ENCODE measurements around the gene SPINK14. TPM values are rescaled to one million over a fixed set of nuclear protein-coding genes. Genes with fewer than 3 reads are reported as not detected.

SPINK14 gene
- total RNA-seq, 4 donors from 2014 or later, result not detected

DNA sequence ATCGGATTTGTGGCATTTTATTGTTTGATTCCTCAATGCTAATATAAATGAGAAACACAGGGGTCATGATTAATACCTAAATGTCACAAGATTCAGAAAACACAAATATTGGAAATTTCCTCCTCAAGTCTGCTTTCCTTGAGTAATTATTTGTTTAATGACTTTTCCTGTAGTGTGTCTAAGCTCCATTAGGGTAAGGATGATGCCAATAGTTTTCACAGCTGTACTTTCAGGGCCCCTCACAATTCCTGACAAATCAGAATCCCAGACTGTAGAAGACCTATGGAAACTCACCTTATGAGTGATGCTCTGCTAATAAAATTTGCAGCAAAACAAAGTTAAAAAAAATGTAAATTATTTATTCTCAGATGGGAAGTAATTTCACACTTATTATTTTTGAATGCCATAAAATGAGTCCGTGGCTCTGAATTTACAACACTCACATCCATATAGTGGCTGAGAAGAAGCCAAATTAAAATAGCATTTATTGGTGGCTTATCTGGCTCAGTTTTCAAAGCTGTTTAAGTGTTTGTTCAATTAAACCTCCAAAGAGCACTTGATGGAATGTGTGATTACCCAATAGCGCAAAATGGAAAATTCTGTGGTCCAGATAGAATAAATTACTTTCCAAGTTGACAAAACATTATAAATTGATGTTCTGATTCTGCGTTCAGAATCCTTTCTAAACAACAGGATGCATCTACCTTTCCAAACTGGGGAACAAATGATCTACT is 1.6 kb upstream of the SPINK14 start:
- Histone ChIP-seq H3K4me1 (no peaks in the 10 kb centered on the region), H3K4me3 (no peak overlapping the region), H3K36me3 (no peaks in the 10 kb centered on the region), H3K27me3 (no peaks in the 10 kb centered on the region), H3K27ac (replicated peaks in 1 of 4) (no peak overlapping the region), H3K9me3 (no peaks in the 10 kb centered on the region)
- intact Hi-C loops (cut with DNase I), result no loop called here
- no peak for DNase-seq (ENCODE audit: extremely low spot score)
- no peak for TF ChIP-seq POLR2A (IDR thresholded peaks at IDR 0.05; ENCODE audit: low read depth)
- TF ChIP-seq POLR2AphosphoS5 (IDR thresholded peaks at IDR 0.05), result no peak
- TF ChIP-seq EP300 (IDR thresholded peaks at IDR 0.05), result no peak
- TF ChIP-seq, protein P1, sequence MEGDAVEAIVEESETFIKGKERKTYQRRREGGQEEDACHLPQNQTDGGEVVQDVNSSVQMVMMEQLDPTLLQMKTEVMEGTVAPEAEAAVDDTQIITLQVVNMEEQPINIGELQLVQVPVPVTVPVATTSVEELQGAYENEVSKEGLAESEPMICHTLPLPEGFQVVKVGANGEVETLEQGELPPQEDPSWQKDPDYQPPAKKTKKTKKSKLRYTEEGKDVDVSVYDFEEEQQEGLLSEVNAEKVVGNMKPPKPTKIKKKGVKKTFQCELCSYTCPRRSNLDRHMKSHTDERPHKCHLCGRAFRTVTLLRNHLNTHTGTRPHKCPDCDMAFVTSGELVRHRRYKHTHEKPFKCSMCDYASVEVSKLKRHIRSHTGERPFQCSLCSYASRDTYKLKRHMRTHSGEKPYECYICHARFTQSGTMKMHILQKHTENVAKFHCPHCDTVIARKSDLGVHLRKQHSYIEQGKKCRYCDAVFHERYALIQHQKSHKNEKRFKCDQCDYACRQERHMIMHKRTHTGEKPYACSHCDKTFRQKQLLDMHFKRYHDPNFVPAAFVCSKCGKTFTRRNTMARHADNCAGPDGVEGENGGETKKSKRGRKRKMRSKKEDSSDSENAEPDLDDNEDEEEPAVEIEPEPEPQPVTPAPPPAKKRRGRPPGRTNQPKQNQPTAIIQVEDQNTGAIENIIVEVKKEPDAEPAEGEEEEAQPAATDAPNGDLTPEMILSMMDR (IDR thresholded peaks at IDR 0.05), result no peak
- WGBS, result 88% methylated on average over 4 of the region's 4 CpGs

DNA sequence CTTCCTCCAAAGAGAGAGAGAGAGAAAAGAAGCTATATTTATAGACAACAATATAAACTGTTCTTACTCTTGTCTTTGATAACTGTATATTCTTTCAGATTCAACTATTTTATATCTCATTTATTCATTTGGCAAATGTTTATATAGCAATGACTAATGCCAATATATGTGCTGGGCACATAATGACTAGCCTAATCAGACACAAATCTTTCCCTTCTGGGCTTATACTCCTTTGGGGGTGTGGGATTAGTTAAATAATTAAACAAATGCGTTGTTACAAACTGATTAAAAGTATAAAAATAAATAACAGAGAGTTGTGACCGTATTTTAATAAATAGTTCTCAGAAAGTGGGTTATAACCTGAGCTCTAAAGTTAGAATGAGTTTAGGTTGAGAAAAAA is 4.0 kb downstream of the SPINK14 start:
- H3K27ac ChIP-seq (replicated peaks in 1 of 4), result no peak overlapping the region
- no peaks in the 10 kb centered on the region for H3K27me3 ChIP-seq
- H3K4me3 ChIP-seq, result no peak overlapping the region
- DNase-seq (ENCODE audit: extremely low spot score), result no peak
- 54% methylated on average over 2 of the region's 2 CpGs for WGBS
- no peaks in the 10 kb centered on the region for H3K9me3 ChIP-seq
- intact Hi-C loops (cut with DNase I), result no loop called here
- TF ChIP-seq, protein P1 (IDR thresholded peaks at IDR 0.05), result no peak
- TF ChIP-seq EP300 (IDR thresholded peaks at IDR 0.05) (no peak), POLR2A (IDR thresholded peaks at IDR 0.05; ENCODE audit: low read depth) (no peak), POLR2AphosphoS5 (IDR thresholded peaks at IDR 0.05) (no peak)
- H3K36me3 ChIP-seq, result no peaks in the 10 kb centered on the region
- no peaks in the 10 kb centered on the region for H3K4me1 ChIP-seq

DNA sequence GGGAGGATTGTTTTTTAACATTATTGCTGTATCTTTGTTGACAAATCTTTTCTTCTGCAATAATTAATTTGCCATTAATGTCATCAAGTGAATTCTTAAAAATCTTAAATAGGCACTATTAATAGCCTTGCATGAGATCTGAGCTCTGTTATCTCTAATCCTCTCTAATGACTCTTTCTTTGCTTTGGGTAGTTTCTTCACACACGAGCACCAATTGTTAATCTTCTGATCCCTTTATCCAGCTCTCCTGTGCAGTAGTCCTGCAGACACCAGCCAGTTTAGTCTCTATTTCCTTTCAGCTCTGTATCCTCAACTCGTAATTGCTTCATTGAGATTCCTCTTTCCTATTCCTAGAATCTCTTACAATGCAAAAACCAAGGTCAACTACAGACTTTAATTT is 8.1 kb downstream of the SPINK14 start:
- no peaks in the 10 kb centered on the region for H3K36me3 ChIP-seq
- WGBS, result 61% methylated on average over 2 of the region's 2 CpGs
- no peaks in the 10 kb centered on the region for H3K4me1 ChIP-seq
- no peaks in the 10 kb centered on the region for H3K9me3 ChIP-seq
- intact Hi-C loops (cut with DNase I), result loop anchor here (5.0 kb wide), 1 partner anchor 556 kb away; no protein-coding TSS in a partner anchor
- TF ChIP-seq, protein P1 (IDR thresholded peaks at IDR 0.05), result no peak
- TF ChIP-seq POLR2A (IDR thresholded peaks at IDR 0.05; ENCODE audit: low read depth) (no peak), POLR2AphosphoS5 (IDR thresholded peaks at IDR 0.05) (no peak), EP300 (IDR thresholded peaks at IDR 0.05) (no peak)
- H3K27me3 ChIP-seq, result peaks cover 0 to 6% (median 0%) of the 10 kb centered on the region in 4 donors
- H3K27ac ChIP-seq (replicated peaks in 1 of 4), result no peak overlapping the region
- no peak overlapping the region for H3K4me3 ChIP-seq
- no peak for DNase-seq (ENCODE audit: extremely low spot score)

DNA sequence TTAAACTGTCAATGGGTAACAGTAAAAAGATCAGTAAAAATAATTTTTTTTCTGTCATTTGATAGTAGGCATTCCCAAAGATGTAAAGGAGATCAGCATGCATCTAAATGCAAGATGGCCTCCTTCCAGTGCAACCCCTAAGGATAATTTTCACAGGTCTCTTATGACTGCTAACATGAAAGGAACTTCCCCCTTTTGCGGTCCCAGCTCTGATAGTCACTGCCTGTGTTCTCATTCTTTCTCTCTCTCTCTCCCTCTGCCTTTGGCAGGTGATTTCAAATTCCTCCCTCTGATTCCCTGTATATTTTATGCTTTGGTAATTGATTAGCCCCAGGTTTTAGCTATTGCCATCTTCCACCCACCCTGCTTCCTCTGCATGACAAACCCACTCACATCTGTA is 8.9 kb downstream of the SPINK14 start:
- H3K4me3 ChIP-seq, result no peak overlapping the region
- peaks cover 0 to 6% (median 0%) of the 10 kb centered on the region in 4 donors for H3K27me3 ChIP-seq
- no peaks in the 10 kb centered on the region for H3K9me3 ChIP-seq
- intact Hi-C loops (cut with DNase I), result loop anchor here (5.0 kb wide), 1 partner anchor 555 kb away; no protein-coding TSS in a partner anchor
- H3K4me1 ChIP-seq, result no peaks in the 10 kb centered on the region
- TF ChIP-seq POLR2A (IDR thresholded peaks at IDR 0.05; ENCODE audit: low read depth), result no peak
- TF ChIP-seq, protein P1 (IDR thresholded peaks at IDR 0.05), result no peak
- TF ChIP-seq EP300 (IDR thresholded peaks at IDR 0.05), result no peak
- no peak for TF ChIP-seq POLR2AphosphoS5 (IDR thresholded peaks at IDR 0.05)
- 55% methylated on average over 1 of the region's 1 CpG for WGBS
- DNase-seq (ENCODE audit: extremely low spot score), result no peak
- no peak overlapping the region for H3K27ac ChIP-seq (replicated peaks in 1 of 4)
- H3K36me3 ChIP-seq, result no peaks in the 10 kb centered on the region
